Measurements from ENCODE around the gene NHERF2.
A peak's percentile ranks its signal among the peaks of the same experiment; 100 is the strongest.

The NHERF2 gene

DNA sequence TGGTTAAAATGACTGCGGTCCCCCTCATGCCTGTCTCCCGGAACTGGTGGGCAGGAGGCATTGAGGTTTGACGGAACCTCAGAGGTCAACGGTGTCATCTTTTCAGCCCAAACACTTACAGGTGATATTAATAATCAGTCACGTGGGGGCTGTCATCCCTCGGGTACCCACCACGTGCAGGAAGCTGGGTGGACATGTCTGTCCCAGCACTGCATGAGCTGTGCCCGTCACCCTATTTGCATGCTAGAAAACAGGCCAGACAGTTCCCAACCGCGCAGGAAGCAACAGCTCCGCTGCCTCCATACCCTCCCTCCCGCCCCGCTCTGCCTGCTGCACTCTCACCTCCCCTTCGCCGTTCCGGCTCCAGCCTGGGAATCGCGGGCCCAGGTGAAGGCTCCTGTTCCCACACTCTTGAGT is 35.6 kb upstream of the NHERF2 start:
- peak; percentile 62 for DNase-seq

DNA sequence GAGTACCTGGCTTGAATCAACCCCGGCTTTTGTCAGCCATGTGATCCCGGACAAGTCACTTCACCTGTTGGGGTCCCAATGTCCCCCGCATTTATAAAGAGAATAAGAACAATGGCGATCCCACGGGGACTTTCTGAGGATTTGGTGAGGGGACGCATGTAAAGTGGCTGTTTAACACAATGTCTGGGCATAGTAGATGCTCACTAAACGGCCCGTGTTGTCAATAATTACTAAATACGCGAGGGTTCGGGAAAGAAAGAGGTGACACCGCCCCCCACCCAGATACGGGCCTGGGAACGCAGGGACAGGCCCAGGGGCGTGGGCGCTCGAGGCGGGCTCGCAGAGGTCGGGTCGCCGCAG is 35.1 kb upstream of the NHERF2 start:
- no peak for DNase-seq

DNA sequence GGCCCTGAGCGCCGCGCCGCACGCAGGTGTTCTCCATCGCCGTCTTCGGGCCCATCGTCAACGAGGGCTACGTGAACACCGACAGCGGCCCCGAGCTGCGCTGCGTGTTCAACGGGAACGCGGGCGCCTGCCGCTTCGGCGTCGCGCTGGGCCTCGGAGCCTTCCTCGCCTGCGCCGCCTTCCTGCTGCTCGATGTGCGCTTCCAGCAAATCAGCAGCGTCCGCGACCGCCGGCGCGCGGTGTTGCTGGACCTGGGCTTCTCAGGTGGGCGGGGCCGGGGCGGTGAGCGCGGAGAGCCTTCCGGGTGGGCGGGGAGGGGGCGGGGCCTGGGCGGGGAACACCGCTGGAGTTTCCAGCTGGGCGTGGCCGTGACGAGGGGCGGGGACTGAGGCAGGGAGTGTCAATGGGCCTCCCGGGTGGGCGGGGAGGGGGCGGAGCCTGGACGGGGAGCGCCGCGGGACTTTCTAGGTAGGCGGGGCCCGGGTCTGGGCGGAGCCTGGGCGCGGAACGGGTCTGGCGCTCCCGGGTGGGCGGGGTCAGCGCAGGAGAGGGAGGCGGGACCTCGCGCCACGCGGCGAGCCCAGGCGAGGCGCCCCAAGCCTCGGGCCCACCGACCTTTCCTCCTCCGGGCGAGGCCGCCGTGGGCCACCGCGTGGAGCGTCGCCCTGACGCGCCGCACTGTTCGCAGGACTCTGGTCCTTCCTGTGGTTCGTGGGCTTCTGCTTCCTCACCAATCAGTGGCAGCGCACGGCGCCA is 34.6 kb upstream of the NHERF2 start:
- peak; percentile 98 for DNase-seq

DNA sequence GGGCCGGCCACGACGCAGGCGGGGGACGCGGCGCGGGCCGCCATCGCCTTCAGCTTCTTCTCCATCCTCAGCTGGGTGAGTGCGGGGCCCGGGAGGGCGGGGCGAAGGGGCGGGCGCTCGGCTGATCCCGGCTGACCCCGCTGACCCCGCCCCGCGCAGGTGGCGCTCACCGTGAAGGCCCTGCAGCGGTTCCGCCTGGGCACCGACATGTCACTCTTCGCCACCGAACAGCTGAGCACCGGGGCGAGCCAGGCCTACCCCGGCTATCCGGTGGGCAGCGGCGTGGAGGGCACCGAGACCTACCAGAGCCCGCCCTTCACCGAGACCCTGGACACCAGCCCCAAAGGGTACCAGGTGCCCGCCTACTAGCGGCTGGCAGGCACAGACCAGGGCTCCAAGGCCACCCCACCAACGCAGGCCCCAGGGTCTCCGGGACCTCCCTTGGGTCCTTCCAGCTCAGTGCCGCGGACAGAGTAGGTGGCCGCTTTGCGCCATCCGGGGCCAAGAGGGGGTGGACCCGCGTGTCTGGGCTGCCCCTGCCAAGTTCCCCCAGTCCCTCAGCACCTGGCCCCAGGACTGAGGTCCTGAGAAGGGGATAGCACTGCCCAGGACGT is 33.9 kb upstream of the NHERF2 start:
- DNase-seq = no peak

DNA sequence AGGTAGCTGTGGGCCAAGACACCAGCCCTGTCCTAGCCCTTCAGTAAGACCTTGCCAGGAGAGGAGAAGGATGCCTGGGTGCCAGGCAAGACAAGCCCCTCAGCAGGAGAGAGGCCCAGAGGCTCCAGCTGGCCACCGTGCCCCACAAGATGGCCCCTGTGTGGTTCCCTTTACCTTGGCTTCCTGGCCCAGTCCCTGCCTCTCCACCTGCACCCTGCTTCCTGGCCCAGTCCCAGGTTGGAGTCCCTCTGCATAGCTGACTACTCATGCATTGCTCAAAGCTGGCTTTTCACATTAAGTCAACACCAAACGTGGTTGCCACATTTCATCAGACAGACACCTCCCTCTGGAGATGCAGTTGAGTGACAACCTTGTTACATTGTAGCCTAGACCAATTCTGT is 33.0 kb upstream of the NHERF2 start:
- no peak for DNase-seq

- DNase-seq = no peak
Observed at GRCh38 chr16:1997494-1998359, 29.0 kb upstream of the NHERF2 start.

DNA sequence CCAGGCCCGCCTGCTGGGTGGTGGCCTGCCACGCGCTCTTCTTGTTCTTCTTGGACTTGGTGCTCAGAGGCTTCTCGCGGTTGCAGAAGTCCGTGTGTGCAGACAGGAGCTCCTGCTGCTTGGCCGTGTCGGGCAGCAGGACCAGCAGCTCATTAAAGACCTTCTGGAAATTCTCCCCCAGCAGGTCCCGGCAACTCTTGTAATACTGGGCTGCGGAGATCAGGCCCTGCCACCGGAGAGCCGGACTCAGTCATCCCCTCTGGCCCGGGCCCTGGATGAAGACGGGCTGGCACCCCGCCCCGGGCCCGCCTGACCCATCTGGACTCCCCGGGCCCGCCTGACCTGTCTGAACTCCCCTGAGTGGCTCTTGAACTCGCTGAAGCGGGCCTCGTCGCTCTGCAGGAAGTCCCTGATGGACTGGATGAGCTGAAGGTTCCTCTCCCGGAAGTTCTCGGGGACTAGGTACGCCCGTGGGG is 28.3 kb upstream of the NHERF2 start:
- no peak for DNase-seq

GRCh38 chr16:1998852-1999801 is 27.6 kb upstream of the NHERF2 start:
- DNase-seq = no peak

- no peak for DNase-seq
Observed at GRCh38 chr16:1999866-2000514, 26.7 kb upstream of the NHERF2 start.

GRCh38 chr16:2001035-2001434 is 25.7 kb upstream of the NHERF2 start:
- no peak for DNase-seq

- no peak for DNase-seq
Observed at GRCh38 chr16:2001456-2002355, 25.0 kb upstream of the NHERF2 start.

DNA sequence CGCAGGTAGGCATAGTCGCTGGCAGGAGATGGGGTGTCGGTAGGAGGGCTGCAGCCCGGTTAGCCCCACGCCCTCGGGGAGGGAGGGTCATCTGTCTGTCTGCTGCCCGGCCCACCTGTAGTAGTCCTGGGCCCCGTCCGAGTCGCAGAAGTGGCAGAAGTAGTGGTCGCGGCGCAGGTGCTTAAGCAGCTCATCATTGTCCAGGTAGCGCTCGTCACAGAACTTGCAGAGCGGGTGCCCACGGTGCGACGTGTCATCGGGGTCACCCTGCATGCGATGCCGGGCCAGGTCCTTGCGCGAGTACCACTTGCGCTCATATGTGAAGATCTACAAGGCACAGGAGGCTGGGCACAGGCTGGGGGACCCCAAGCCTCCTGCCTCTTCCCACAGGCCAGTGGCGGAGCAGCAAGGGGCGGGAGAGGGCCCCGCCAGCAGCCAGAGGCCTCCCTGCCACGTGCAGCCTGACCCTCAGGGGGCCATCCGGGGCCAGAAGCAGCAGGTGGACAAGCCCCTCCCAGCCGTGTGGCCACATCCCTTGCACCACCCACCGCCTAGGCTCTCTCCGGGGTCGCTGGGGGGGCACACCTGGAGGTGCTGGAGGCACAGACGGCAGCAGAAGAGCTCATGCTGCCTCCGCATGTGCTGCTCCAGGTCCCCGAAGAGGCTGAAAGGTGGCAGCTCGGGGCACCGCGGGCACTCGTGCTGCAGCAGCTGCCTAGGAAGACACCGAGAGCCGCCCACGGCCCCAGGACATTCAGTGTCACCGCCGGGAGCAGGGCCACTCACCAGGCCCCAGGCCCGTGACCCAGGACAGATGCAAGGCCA is 24.1 kb upstream of the NHERF2 start:
- DNase-seq = no peak

DNA sequence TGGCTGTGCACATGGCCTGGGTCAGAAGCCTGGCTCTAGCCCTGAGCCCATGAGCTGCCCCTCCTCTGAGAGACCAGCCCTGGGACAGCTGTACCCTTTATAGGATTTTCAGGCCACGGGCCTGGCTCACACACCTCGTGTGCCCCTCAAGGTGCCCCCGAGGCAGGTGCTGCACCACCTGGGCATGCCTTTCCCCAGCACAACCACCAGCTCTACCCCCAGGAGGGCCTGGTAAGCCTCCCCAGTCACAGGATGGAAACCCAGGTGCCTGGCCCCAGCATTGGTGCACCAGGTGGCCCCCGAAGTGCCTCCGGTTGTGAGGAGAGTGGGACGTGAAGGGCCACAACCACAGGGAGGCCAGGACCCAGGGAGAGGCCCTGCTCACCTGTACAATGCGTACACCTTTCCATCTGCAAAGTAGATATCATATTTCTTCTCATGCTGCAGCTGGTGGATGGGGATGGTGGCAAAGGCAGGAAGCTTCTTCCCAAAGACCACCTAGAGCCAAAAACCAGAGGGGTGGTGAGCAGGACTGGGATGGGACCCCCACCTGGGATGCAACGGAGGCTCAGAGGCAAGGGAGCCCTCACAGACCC is 23.4 kb upstream of the NHERF2 start:
- no peak for DNase-seq

DNA sequence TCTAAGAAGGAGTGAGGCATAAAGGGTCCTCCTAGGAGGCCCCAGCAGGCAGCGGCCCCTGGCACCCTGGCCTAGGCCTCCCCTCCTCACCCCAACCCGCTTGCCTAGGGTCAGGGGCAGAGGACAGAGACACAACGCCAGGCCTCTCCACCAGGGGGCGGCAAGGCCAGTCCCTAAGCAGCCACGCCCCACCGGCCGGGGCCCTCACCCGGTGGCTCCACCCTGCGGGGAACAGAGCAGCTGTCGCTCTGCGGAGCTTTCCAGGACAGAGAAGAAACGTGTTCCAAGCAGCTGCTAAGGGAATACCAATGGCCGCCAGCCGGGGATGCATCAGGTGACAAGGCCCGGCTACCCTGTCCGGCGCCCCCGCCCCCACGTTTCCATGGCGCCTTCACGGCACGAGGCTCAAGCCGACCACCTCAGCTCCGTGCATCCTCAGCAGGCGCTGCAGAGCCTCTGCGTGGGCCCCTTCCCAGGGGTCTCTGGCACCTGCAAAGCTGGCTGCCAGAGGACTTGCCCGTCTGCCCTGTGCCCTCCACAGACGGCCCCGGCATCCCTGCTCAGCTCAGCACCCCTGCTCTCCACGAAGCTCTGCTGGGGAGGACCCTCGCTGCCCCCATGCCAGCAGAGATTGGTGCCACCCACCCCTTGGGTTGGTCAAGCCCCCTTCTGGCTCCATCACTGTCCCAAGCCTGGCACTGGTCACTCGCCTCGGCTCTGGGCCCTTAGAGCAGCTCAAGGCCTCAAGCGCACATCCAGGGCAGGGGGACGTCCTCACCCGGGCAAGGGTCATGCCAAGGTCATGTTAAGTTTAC is 22.7 kb upstream of the NHERF2 start:
- DNase-seq = peak; percentile 89

- DNase-seq = no peak
Observed at GRCh38 chr16:2004795-2005517, 21.7 kb upstream of the NHERF2 start.

GRCh38 chr16:2005646-2006045 is 21.1 kb upstream of the NHERF2 start:
- no peak for DNase-seq

DNA sequence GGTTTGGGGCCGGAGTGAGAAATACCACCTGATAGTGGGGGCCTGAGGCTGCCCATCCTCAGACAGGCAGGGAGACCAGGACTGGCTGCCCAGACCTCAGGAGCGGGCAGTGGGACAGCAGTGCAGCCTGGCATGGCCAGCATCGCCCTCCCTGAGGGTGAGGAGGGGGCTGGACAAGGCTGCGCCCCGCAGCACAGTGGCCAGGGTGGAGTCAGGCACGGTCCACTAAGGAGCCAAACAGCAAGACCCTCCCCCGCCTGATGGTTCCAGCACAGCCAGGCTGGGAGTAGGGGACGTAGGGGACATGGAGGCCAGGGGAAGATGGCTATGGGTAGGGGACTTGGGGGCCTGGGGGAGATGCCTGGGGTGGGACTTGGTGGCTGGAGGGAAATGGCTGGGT is 20.4 kb upstream of the NHERF2 start:
- no peak for DNase-seq

Data from activated T-cell treated with anti-CD3 and anti-CD28 coated beads, Interleukin-2, amount 50 U/mL, for 1 hour (primary cell).